H1 (cell line): ENCODE data around the gene RAP1GAP. TPM values are rescaled to one million over a fixed set of nuclear protein-coding genes. Genes with fewer than 3 reads are reported as not detected.

Source experiments
- CTCF ChIA-PET: fragments of 300-600 bp; sonication (Branson Sonifier 250); formaldehyde crosslinking; loops from one replicate; lab custom pipeline; 2021; ENCODE audit not compliant: partially characterized antibody; lab: Charles Lee
- POLR2A ChIA-PET: fragments of 300-600 bp; sonication (Branson Sonifier 250); formaldehyde crosslinking; loops from one replicate; lab custom pipeline; 2021; ENCODE audit warnings: inconsistent platforms; ENCODE audit not compliant: partially characterized antibody; lab: Charles Lee
- DNase-seq, 2 experiments: peaks; one replicate each; pipeline versions ENCODE4 v3.0.0 to v3.0.0-alpha.2; 2010 to 2022; ENCODE audit warnings: low spot score in 2 of 2, low read depth in 1 of 2, mixed read lengths in 1 of 2
- FAIRE-seq: peaks from 2 replicates; lab custom pipeline; 2011; peaks lifted over from hg19 to GRCh38; lab: Jason Lieb, UNC
- H2AFZ ChIP-seq: 2 replicates; pipeline ENCODE4 v1.8.1; 2012; ENCODE audit warnings: low read length, inconsistent platforms
- H2AK5ac ChIP-seq: 2 replicates; pipeline ENCODE4 v1.6.1; 2013; ENCODE audit warnings: low read depth, low read length
- H2BK120ac ChIP-seq: replicated peaks from 2 replicates; pipeline ENCODE3; 2013; ENCODE audit warnings: low read depth, low read length, inconsistent platforms
- H2BK12ac ChIP-seq: 2 replicates; pipeline ENCODE4 v1.6.1; 2013; ENCODE audit warnings: low read depth, low read length
- H2BK15ac ChIP-seq: 2 replicates; pipeline ENCODE4 v1.6.1; 2013; ENCODE audit warnings: low read length
- H2BK20ac ChIP-seq: 2 replicates; pipeline ENCODE4 v1.6.1; 2013; ENCODE audit warnings: low read length
- H2BK5ac ChIP-seq: 2 replicates; pipeline ENCODE4 v1.6.1; 2013; ENCODE audit warnings: low read depth, low read length
- H3K14ac ChIP-seq: 2 replicates; pipeline ENCODE4 v1.6.1; 2013; ENCODE audit warnings: inconsistent platforms; ENCODE audit not compliant: insufficient read length
- H3K18ac ChIP-seq: 2 replicates; pipeline ENCODE4 v1.6.1; 2013; ENCODE audit warnings: low read length; ENCODE audit errors: extremely low read depth
- H3K23ac ChIP-seq: 2 replicates; pipeline ENCODE4 v1.6.1; 2013; ENCODE audit warnings: inconsistent platforms; ENCODE audit not compliant: insufficient read length
- H3K23me2 ChIP-seq: 2 replicates; pipeline ENCODE4 v1.6.1; 2013; ENCODE audit warnings: low read depth, low read length
- H3K27ac ChIP-seq: 2 replicates; pipeline ENCODE4 v1.6.1; 2011; ENCODE audit warnings: low read depth, low read length, inconsistent platforms
- H3K27me3 ChIP-seq, 4 experiments: replicated peaks in 1 of 4; 1 replicate in 1 of 4; 2 replicates in 3 of 4; pipeline versions ENCODE4 v1.6.1 to v1.8.1; 2011 to 2013; ENCODE audit warnings: low read length in 3 of 4, mild to moderate bottlenecking in 3 of 4, inconsistent platforms in 2 of 4, mixed read lengths in 2 of 4, moderate library complexity in 1 of 4; ENCODE audit not compliant: control insufficient read depth in 3 of 4, insufficient read depth in 3 of 4; ENCODE audit errors: extremely low read depth in 1 of 4
- H3K36me3 ChIP-seq, 4 experiments: 2 replicates each; pipeline versions ENCODE4 v1.6.1 to v1.8.1; 2011 to 2013; ENCODE audit warnings: mild to moderate bottlenecking in 4 of 4, low read length in 3 of 4, moderate library complexity in 2 of 4, control low read depth in 1 of 4, inconsistent platforms in 1 of 4; ENCODE audit not compliant: insufficient read depth in 4 of 4, control insufficient read depth in 2 of 4
- H3K4ac ChIP-seq: replicated peaks from 2 replicates; pipeline ENCODE3; 2013; ENCODE audit warnings: low read length, low read depth, mixed read lengths, inconsistent platforms; ENCODE audit not compliant: insufficient read length
- H3K4me1 ChIP-seq, 4 experiments: replicated peaks in 1 of 4; 1 replicate in 1 of 4; 2 replicates in 3 of 4; pipeline versions ENCODE4 v1.6.1 to v1.8.1; 2011 to 2013; ENCODE audit warnings: low read length in 3 of 4, inconsistent platforms in 2 of 4, mixed read lengths in 1 of 4; ENCODE audit not compliant: insufficient read depth in 4 of 4, control insufficient read depth in 3 of 4
- H3K4me2 ChIP-seq, 2 experiments: 2 replicates each; pipeline versions ENCODE4 v1.6.1 to v1.8.1; 2011 to 2013; ENCODE audit warnings: low read depth in 2 of 2, low read length in 2 of 2, control low read depth in 1 of 2, inconsistent platforms in 1 of 2, mild to moderate bottlenecking in 1 of 2; ENCODE audit not compliant: insufficient read depth in 1 of 2
- H3K4me3 ChIP-seq, 4 experiments: fragments of 200-600, 300-600 bp in 1 of 4; sonication (generic), shearing (Covaris generic), sonication (Bioruptor Twin) in 1 of 4; 2 replicates each; pipeline versions ENCODE4 v1.5.1 to v1.8.1; 2011 to 2016; ENCODE audit warnings: low read length in 4 of 4, low read depth in 3 of 4, control low read depth in 2 of 4, inconsistent platforms in 2 of 4, mild to moderate bottlenecking in 2 of 4, mixed read lengths in 1 of 4, moderate library complexity in 1 of 4; ENCODE audit not compliant: insufficient read depth in 2 of 4; ENCODE audit errors: extremely low read depth in 1 of 4
- H3K56ac ChIP-seq: replicated peaks from 2 replicates; pipeline ENCODE3; 2013; ENCODE audit warnings: low read depth, mild to moderate bottlenecking, mixed read lengths, low read length, inconsistent platforms; ENCODE audit not compliant: insufficient read length
- H3K79me1 ChIP-seq: 2 replicates; pipeline ENCODE4 v1.6.1; 2013; ENCODE audit warnings: low read depth, low read length, control low read depth
- H3K79me2 ChIP-seq, 2 experiments: 2 replicates each; pipeline versions ENCODE4 v1.6.1 to v1.8.1; 2012 to 2013; ENCODE audit warnings: low read length in 2 of 2, mild to moderate bottlenecking in 2 of 2, inconsistent platforms in 1 of 2; ENCODE audit not compliant: insufficient read depth in 2 of 2, control insufficient read depth in 1 of 2
- H3K9ac ChIP-seq, 4 experiments: replicated peaks in 1 of 4; 1 replicate in 1 of 4; 2 replicates in 3 of 4; pipeline versions ENCODE4 v1.6.1 to v1.8.1; 2011 to 2013; ENCODE audit warnings: low read depth in 3 of 4, low read length in 3 of 4, control low read depth in 2 of 4, mild to moderate bottlenecking in 2 of 4, moderate library complexity in 2 of 4, inconsistent platforms in 1 of 4; ENCODE audit errors: extremely low read depth in 1 of 4
- H3K9me3 ChIP-seq, 2 experiments: 2 replicates each; pipeline versions ENCODE4 v1.6.1 to v1.8.1; 2012 to 2013; ENCODE audit warnings: mild to moderate bottlenecking in 2 of 2, moderate library complexity in 2 of 2, control low read depth in 1 of 2, inconsistent platforms in 1 of 2, low read depth in 1 of 2, low read length in 1 of 2, mixed read lengths in 1 of 2; ENCODE audit not compliant: insufficient read depth in 2 of 2
- H4K20me1 ChIP-seq, 2 experiments: replicated peaks in 1 of 2; 2 replicates each; pipeline versions ENCODE3 to v1.8.1; 2011 to 2013; ENCODE audit warnings: inconsistent platforms in 2 of 2, low read length in 2 of 2, mild to moderate bottlenecking in 1 of 2; ENCODE audit not compliant: insufficient read depth in 2 of 2, control insufficient read depth in 1 of 2
- H4K5ac ChIP-seq: 2 replicates; pipeline ENCODE4 v1.6.1; 2013; ENCODE audit warnings: low read length, low read depth, mixed read lengths, inconsistent platforms; ENCODE audit not compliant: insufficient read length
- H4K8ac ChIP-seq: 2 replicates; pipeline ENCODE4 v1.8.0; 2013; ENCODE audit warnings: mild to moderate bottlenecking, moderate library complexity, low read length, inconsistent platforms; ENCODE audit not compliant: insufficient read depth; ENCODE audit errors: extremely low read depth
- H4K91ac ChIP-seq: replicated peaks from 2 replicates; pipeline ENCODE3; 2013; ENCODE audit warnings: low read length, mixed read lengths, inconsistent platforms; ENCODE audit not compliant: insufficient read length
- ASH2L ChIP-seq: fragments of 200-600, 300-600 bp; sonication (generic); IDR thresholded peaks from one replicate; pipeline ENCODE4 v1.7.1; 2017; ENCODE audit warnings: low read length
- CTBP2 ChIP-seq: IDR thresholded peaks from 2 replicates; pipeline ENCODE4 v1.7.0; 2011; ENCODE audit warnings: borderline replicate concordance, mild to moderate bottlenecking, moderate library complexity, mixed read lengths, low read length; ENCODE audit not compliant: insufficient read depth, insufficient read length
- EGR1 ChIP-seq: IDR thresholded peaks from 2 replicates; pipeline ENCODE4 v1.6.1; 2011; ENCODE audit warnings: low read depth, low read length, borderline replicate concordance
- JUN ChIP-seq: IDR thresholded peaks from 2 replicates; pipeline ENCODE4 v1.6.1; 2011; ENCODE audit warnings: low read depth, mild to moderate bottlenecking, improper control_type of control experiment, low read length
- POLR2A ChIP-seq, 2 experiments: IDR thresholded peaks; 1 replicate in 1 of 2; 2 replicates in 1 of 2; pipeline ENCODE4 v1.6.1; 2011; ENCODE audit warnings: low read depth in 2 of 2, low read length in 2 of 2, mild to moderate bottlenecking in 2 of 2; ENCODE audit errors: control extremely low read depth in 1 of 2
- RBBP5 ChIP-seq: IDR thresholded peaks from 2 replicates; pipeline ENCODE4 v1.7.1; 2012; ENCODE audit warnings: low read depth, mild to moderate bottlenecking, inconsistent platforms, low read length, moderate library complexity, borderline replicate concordance
- SIN3A ChIP-seq, 2 experiments: IDR thresholded peaks in 1 of 2; conservative IDR thresholded peaks in 1 of 2; 2 replicates each; pipeline ENCODE4 v1.6.1; 2011 to 2012; ENCODE audit warnings: low read length in 2 of 2, improper control_type of control experiment in 1 of 2, low read depth in 1 of 2, mild to moderate bottlenecking in 1 of 2
- SUZ12 ChIP-seq: fragments of 200-600 bp; sonication (generic); IDR thresholded peaks from 2 replicates; pipeline ENCODE4 v1.6.1; 2012; ENCODE audit warnings: mild to moderate bottlenecking, inconsistent platforms, low read length, moderate library complexity, mixed read lengths
- ZNF274 ChIP-seq: IDR thresholded peaks from 2 replicates; pipeline ENCODE4 v1.7.0; 2012; ENCODE audit warnings: low read length, borderline replicate concordance; ENCODE audit errors: extremely low read depth
- WGBS, 2 experiments: shearing (Covaris generic) in 1 of 2; methylation state at CpG; one replicate each; pipeline versions ENCODE4 v1.1.6 to v1.1.7; 2013 to 2015; ENCODE audit warnings: low lambda C conversion rate in 2 of 2, mixed read lengths in 2 of 2, inconsistent platforms in 1 of 2, low coverage in 1 of 2, missing lambda C conversion rate in 1 of 2; ENCODE audit not compliant: insufficient replicate concordance in 2 of 2, insufficient coverage in 1 of 2, insufficient read length in 1 of 2; ENCODE audit errors: extremely low coverage in 1 of 2, missing lambda C conversion rate in 1 of 2; 5-methylcytosine and 5-hydroxymethylcytosine counted together
- polyA plus RNA-seq, 7 experiments: library from polyadenylated mRNA; depleted of rRNA in 3 of 7; stranded (reverse) in 5 of 7; unstranded in 2 of 7; fragments of >200 nt in 5 of 7; fragments of 200-250 nt in 2 of 7; gene quantifications; 1 replicate in 5 of 7; 2 replicates in 1 of 7; 4 replicates in 1 of 7; pipeline versions ENCODE4 v1.2.1 to v1.2.3, GENCODE V29; 2011 to 2013; ENCODE audit warnings: missing spikeins in 2 of 7, mixed read lengths in 2 of 7
- total RNA-seq: library from RNA; stranded (reverse); fragmentation: NEBNext Ultra II Directional; extraction: Animal tissue kit (Norgen Biotek cat#: 25700); gene quantifications from 2 replicates; pipeline ENCODE4 v1.2.1, GENCODE V29; 2021

RAP1GAP gene
- total and polyA plus RNA-seq, 2 of the 8 experiments (the other 6 are each of a cell fraction or from before 2014, with no cell fraction given) = 8.4 TPM

DNA sequence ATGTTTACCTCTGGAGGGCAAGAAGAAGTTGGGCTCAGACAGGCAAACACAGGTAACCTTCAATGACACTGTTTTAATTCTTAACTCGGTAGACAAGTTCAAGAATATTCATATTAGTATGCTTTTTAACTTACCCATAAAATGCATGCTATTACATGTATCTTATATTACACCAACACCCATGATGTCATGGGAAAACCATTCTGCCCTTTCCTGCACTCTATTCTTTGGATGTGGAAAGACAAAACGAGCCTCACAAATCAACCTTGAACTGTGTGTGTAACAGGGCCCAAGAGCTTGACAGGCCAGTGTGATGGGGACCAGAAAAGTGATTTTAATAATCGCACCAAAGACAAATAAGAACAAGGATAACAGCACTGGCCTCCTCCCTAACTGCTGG is 22.6 kb upstream of the RAP1GAP start:
- no peak overlapping the region for H2BK5ac ChIP-seq
- no peak overlapping the region for H3K23ac ChIP-seq
- no peak overlapping the region for H2BK120ac ChIP-seq
- H3K18ac ChIP-seq = no peak overlapping the region
- H2AFZ ChIP-seq = no peak overlapping the region
- no peak overlapping the region for H4K5ac ChIP-seq
- H3K23me2 ChIP-seq = no peaks in the 10 kb centered on the region
- POLR2A ChIA-PET = interaction anchor here (0.7 kb wide), 1 partner anchor 19 kb away, joined by 3 read pairs; no protein-coding TSS in a partner anchor
- H4K91ac ChIP-seq = no peak overlapping the region
- peaks cover 0 to 6% (median 0%) of the 10 kb centered on the region in 4 experiments; a peak in 1 of 7 replicates for H3K4me1 ChIP-seq
- no peak overlapping the region for H3K4me3 ChIP-seq
- peaks cover 0 to 6% of the 10 kb centered on the region in 2 experiments for H4K20me1 ChIP-seq
- H3K4ac ChIP-seq = no peak overlapping the region
- H2AK5ac ChIP-seq = no peak overlapping the region
- DNase-seq = no peak
- no peak overlapping the region for H2BK12ac ChIP-seq
- peaks cover 6 to 44% (median 31%) of the 10 kb centered on the region in 4 experiments for H3K36me3 ChIP-seq
- H3K27ac ChIP-seq = no peak overlapping the region
- no peak overlapping the region for H3K56ac ChIP-seq
- no peak for FAIRE-seq
- no peaks in the 10 kb centered on the region; the same call in 1 of the 2 replicates for H3K79me1 ChIP-seq
- TF ChIP-seq RBBP5 (no peak), SUZ12 (no peak), ZNF274 (no peak), CTBP2 (no peak), EGR1 (no peak), SIN3A (conservative IDR thresholded peaks at IDR 0.05 in 1 of 2, IDR thresholded peaks at IDR 0.05 in 1 of 2; ENCODE audit: low read depth in 1 of 2, low read length in 2 of 2) (no peak), JUN (no peak), POLR2A (IDR thresholded peaks at IDR 0.05; ENCODE audit: control extremely low read depth in 1 of 2, low read depth in 2 of 2, low read length in 2 of 2) (no peak), ASH2L (no peak)
- no peak overlapping the region for H3K4me2 ChIP-seq
- H3K9ac ChIP-seq = no peak overlapping the region
- no peaks in the 10 kb centered on the region for H3K27me3 ChIP-seq
- no peak overlapping the region for H4K8ac ChIP-seq
- H2BK15ac ChIP-seq = no peak overlapping the region
- no peak overlapping the region for H2BK20ac ChIP-seq
- 97% methylated on average over 3 of the region's 3 CpGs; no CpG with 5 or more reads in 1 of the 2 experiments for WGBS, 2 experiments
- no peaks in the 10 kb centered on the region for H3K79me2 ChIP-seq
- CTCF ChIA-PET = interaction anchor here (1.8 kb wide), 1 partner anchor 11 kb away, joined by 5 read pairs; no protein-coding TSS in a partner anchor
- H3K14ac ChIP-seq = no peak overlapping the region
- H3K9me3 ChIP-seq = no peaks in the 10 kb centered on the region
